Measurements from ENCODE around the gene TNPO3.

- TF ChIP-seq CTCF (IDR thresholded peaks at IDR 0.05) (no peak), POLR2A (IDR thresholded peaks at IDR 0.05) (no peak), EP300 (IDR thresholded peaks at IDR 0.05) (no peak), POLR2AphosphoS5 (IDR thresholded peaks at IDR 0.05) (no peak)
Measured at GRCh38 chr7:128954150-128954549, 100.8 kb downstream of the TNPO3 start.

Data from suprapubic skin (tissue), 4 donors.